ENCODE data around the gene MRPL14. TPM values are rescaled to one million over a fixed set of nuclear protein-coding genes. Genes with fewer than 3 reads are reported as not detected.
A peak's percentile ranks its signal among the peaks of the same experiment; 100 is the strongest.

Gene MRPL14
- total and polyA plus RNA-seq, 9 of the 15 experiments (the other 6 are each of a cell fraction or from before 2014, with no cell fraction given): 126 to 424 (median 165) TPM

GRCh38 chr6:44116641-44117382 lies 10.4 kb downstream of the MRPL14 start (continued):
- TF ChIP-seq KAT7 (CRISPR knock-in tag; IDR thresholded peaks at IDR 0.05; ENCODE audit: borderline replicate concordance) (no peak), ZBTB7A (IDR thresholded peaks at IDR 0.05; ENCODE audit: borderline replicate concordance, control insufficient read depth, low read depth, low read length) (no peak), HLTF (IDR thresholded peaks at IDR 0.05) (no peak), NCOA2 (IDR thresholded peaks at IDR 0.05; ENCODE audit: partially characterized antibody in 2 of 2) (no peak), BACH1 (tag; IDR thresholded peaks at IDR 0.05) (peak; percentile 69; the same call in 1 of the 2 replicates), SMARCE1 (IDR thresholded peaks at IDR 0.05) (peak; percentile 33; the same call in 1 of the 2 replicates), FOSL1 (tag; conservative IDR thresholded peaks at IDR 0.05) (peak; percentile 58; the same call in 1 of the 2 replicates), KLF1 (tag; IDR thresholded peaks at IDR 0.05) (no peak), TAL1 (IDR thresholded peaks at IDR 0.05) (no peak), DNMT1 (IDR thresholded peaks at IDR 0.05) (no peak), MAFF (IDR thresholded peaks at IDR 0.05; ENCODE audit: low read length) (peak; percentile 19; the same call in 1 of the 2 replicates), MEF2D (tag; conservative IDR thresholded peaks at IDR 0.05; ENCODE audit: low read depth) (no peak), SMARCC2 (IDR thresholded peaks at IDR 0.05; ENCODE audit: low read depth) (peak; percentile 59; the same call in 1 of the 2 replicates), CEBPG (CRISPR knock-in tag; IDR thresholded peaks at IDR 0.05) (no peak), CEBPG (tag; conservative IDR thresholded peaks at IDR 0.05 in 1 of 2, IDR thresholded peaks at IDR 0.05 in 1 of 2) (no peak), ZFP1 (CRISPR knock-in tag; IDR thresholded peaks at IDR 0.05) (no peak), ZNF174 (CRISPR knock-in tag; IDR thresholded peaks at IDR 0.05) (no peak), ZBTB8A (IDR thresholded peaks at IDR 0.05; ENCODE audit: partially characterized antibody) (no peak), GTF2F1 (IDR thresholded peaks at IDR 0.05; ENCODE audit: low read depth, low read length) (no peak)
- TF ChIP-seq, protein P1, sequence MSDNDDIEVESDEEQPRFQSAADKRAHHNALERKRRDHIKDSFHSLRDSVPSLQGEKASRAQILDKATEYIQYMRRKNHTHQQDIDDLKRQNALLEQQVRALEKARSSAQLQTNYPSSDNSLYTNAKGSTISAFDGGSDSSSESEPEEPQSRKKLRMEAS (CRISPR knock-in tag; IDR thresholded peaks at IDR 0.05): no peak
- TF ChIP-seq, protein P2, sequence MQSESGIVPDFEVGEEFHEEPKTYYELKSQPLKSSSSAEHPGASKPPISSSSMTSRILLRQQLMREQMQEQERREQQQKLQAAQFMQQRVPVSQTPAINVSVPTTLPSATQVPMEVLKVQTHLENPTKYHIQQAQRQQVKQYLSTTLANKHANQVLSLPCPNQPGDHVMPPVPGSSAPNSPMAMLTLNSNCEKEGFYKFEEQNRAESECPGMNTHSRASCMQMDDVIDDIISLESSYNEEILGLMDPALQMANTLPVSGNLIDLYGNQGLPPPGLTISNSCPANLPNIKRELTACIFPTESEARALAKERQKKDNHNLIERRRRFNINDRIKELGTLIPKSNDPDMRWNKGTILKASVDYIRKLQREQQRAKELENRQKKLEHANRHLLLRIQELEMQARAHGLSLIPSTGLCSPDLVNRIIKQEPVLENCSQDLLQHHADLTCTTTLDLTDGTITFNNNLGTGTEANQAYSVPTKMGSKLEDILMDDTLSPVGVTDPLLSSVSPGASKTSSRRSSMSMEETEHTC (IDR thresholded peaks at IDR 0.05): no peak
- TF ChIP-seq, protein P3, sequence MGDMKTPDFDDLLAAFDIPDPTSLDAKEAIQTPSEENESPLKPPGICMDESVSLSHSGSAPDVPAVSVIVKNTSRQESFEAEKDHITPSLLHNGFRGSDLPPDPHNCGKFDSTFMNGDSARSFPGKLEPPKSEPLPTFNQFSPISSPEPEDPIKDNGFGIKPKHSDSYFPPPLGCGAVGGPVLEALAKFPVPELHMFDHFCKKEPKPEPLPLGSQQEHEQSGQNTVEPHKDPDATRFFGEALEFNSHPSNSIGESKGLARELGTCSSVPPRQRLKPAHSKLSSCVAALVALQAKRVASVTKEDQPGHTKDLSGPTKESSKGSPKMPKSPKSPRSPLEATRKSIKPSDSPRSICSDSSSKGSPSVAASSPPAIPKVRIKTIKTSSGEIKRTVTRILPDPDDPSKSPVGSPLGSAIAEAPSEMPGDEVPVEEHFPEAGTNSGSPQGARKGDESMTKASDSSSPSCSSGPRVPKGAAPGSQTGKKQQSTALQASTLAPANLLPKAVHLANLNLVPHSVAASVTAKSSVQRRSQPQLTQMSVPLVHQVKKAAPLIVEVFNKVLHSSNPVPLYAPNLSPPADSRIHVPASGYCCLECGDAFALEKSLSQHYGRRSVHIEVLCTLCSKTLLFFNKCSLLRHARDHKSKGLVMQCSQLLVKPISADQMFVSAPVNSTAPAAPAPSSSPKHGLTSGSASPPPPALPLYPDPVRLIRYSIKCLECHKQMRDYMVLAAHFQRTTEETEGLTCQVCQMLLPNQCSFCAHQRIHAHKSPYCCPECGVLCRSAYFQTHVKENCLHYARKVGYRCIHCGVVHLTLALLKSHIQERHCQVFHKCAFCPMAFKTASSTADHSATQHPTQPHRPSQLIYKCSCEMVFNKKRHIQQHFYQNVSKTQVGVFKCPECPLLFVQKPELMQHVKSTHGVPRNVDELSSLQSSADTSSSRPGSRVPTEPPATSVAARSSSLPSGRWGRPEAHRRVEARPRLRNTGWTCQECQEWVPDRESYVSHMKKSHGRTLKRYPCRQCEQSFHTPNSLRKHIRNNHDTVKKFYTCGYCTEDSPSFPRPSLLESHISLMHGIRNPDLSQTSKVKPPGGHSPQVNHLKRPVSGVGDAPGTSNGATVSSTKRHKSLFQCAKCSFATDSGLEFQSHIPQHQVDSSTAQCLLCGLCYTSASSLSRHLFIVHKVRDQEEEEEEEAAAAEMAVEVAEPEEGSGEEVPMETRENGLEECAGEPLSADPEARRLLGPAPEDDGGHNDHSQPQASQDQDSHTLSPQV (IDR thresholded peaks at IDR 0.05): no peak

All from K562 (cell line).